Stimulated activated CD8-positive, alpha-beta memory T cell treated with anti-CD3 and anti-CD28 coated beads, Interleukin-15, amount 100 ng/mL, for 1 hour (primary cell): Measurements from ENCODE around the gene USP34.
"Not testable (repeated sequence)": the region's sequence is repeated elsewhere in the genome, so short reads cannot be mapped to it uniquely, and the experiment has no call there.

ENCODE experiments used
- DNase-seq: peaks from one replicate; pipeline ENCODE4 v3.0.0-alpha.2; 2020; ENCODE audit warnings: low read depth

Gene USP34, protein sequence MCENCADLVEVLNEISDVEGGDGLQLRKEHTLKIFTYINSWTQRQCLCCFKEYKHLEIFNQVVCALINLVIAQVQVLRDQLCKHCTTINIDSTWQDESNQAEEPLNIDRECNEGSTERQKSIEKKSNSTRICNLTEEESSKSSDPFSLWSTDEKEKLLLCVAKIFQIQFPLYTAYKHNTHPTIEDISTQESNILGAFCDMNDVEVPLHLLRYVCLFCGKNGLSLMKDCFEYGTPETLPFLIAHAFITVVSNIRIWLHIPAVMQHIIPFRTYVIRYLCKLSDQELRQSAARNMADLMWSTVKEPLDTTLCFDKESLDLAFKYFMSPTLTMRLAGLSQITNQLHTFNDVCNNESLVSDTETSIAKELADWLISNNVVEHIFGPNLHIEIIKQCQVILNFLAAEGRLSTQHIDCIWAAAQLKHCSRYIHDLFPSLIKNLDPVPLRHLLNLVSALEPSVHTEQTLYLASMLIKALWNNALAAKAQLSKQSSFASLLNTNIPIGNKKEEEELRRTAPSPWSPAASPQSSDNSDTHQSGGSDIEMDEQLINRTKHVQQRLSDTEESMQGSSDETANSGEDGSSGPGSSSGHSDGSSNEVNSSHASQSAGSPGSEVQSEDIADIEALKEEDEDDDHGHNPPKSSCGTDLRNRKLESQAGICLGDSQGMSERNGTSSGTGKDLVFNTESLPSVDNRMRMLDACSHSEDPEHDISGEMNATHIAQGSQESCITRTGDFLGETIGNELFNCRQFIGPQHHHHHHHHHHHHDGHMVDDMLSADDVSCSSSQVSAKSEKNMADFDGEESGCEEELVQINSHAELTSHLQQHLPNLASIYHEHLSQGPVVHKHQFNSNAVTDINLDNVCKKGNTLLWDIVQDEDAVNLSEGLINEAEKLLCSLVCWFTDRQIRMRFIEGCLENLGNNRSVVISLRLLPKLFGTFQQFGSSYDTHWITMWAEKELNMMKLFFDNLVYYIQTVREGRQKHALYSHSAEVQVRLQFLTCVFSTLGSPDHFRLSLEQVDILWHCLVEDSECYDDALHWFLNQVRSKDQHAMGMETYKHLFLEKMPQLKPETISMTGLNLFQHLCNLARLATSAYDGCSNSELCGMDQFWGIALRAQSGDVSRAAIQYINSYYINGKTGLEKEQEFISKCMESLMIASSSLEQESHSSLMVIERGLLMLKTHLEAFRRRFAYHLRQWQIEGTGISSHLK (N-terminal part only)

DNA sequence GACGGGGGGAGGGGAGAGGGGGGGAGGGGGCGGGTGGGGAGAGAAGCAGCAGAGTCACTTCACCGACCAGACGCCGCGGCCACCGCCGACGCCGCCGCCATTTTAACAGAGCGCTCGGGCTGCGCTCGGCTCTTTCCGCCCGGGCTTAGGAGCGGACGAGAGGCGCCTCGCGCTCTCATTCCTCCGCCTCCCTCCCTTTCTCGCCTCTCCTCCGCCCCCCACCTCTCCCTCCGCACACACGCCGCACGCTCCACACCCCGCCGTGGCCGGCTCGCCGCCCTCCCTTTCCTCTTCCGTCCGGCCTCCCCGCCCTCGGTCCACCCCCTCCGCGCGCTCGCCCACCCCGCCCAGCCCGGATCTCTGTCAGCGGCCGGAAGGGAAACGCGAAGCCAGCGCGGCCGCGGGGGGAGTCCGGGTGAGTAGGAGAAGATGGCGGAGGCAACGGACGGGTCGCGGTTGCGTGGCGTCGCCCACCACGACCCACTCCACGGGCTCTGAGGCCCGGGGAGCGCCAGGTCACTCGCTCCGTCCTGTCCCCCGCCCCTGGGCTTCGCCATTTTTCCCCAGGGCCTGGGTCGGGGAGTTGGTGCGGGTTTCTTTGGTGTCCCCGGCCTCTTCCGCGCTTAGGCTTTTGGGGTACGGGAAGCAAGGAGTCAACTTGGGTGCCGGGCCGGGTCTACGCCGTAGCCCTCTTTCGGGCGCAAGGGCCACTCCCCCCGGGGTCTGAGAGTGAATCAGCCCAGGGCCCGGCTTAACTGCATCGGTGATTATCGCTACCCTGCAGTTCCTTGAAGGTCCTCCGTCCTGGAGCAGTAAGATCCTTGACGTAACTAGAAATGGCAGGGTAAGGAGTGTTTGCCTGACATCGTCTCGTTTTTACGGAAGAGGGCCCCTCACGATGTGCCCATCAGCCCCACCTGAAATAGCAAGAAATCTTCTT lies at the start of gene USP34:
TSS of gene USP34 (minus strand) at position 123 of the 940 bp plus-strand sequence. CDS start 395 bp downstream, outside the sequence.
- DNase-seq = peak; percentile 81

DNA sequence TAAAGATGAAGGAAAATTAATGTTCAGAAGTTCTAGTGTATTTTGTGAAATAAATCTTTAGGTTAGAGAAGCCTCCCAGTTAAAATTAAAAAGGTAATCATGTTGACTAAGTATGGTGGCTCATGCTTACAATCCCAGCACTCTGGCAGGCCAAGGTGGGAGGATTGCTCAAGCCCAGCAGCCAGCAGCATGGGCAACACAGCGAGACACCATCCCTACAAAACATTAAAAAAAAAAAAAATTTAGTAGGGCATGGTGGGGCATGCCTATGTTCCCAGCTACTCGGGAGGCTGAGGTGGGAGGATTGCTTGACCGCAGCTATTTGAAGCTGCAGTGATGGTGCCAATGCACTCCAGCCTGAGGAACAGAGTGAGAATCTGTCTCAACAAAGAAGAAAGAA lies 49.4 kb upstream of the USP34 start:
- no peak for DNase-seq

DNA sequence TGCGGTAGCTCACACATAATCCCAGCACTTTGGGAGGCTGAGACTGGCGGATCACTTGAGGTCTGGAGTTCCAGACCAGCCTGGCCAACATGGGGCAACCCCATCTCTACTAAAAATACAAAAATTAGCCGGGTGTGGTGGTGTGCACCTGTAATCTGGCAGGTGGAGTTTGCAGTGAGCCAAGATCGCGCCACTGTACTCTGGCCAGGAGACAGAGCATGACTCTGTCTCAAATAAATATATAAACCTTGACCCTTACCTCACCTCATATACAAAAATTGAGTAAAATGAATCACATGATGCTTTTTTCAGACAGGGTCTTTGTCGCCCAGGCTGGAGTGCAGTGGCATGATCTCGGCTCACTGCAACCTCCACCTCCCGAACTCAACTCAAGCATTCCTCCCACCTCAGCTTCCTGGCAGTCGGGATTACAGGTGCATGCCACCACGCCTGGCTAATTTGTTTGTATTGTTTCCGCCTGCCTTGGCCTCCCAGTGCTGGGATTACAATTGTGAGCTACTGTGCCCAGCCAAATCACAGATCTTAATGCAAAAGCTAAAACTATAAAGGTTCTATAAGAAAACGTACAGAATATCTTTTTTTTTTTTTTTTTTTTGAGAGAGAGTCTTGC lies 42.0 kb upstream of the USP34 start:
- DNase-seq = no peak

DNA sequence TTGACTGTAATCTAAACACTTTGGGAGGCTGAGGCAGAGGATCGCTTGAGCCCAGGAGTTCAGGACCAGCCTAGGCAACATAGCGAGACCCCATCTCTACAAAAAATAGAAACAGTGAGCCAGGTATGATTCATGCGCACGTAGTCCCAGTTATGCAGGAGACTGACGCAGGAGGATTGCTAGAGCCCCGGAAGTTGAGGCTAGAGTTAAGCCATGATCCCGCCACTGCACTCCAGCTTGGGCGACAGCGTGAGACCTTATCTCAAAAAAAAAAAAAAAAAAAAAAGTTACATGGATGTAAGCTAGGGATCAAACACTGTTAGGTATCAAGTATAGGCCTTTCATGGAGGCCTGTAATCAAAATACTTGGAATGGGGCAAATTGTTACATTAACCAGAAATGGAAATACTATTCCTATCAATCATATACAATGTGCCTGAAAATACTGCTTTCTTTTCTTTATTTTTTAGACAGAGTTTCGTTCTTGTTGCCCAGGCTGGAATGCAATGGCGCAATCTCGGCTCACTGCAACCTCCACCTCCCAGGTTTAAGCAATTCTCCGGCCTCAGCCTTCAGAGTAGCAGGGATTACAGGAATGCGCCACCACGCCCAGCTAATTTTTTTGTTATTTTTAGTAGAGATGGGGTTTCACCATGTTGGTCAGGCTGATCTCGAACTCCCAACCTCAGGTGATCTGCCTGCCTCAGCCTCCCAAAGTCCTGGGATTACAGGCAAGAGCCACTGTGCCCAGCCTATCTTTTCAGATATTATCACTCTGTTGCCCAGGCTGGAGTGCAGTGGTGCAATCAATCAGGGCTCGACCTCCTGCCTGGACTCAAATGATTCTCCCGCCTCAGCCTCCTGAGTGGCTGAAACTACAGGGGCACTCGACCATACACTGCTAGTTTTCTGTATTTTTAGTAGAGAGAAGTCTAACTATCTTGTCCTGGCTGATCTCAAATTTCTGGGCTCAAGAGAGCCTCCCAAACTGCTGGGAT lies 40.1 kb upstream of the USP34 start:
- DNase-seq = no peak

DNA sequence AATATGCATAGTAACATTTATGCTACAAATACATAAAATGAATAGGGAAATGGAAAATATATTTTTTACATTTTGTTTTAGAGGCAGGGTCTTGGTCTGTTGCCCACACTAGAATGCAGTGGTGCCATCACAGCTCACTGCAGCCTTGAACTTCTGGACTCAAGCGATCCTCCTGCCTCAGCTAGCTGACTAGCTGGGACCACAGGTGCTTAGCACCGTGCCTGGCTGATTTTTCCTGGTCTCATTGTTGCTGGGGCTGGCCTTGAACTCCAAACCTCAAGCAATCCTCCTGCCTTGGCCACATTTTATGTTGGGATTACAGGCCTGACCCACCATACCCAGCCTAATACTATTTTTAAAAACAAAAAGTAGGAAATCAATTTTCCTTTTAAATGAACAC lies 34.1 kb upstream of the USP34 start:
- DNase-seq = no peak

DNA sequence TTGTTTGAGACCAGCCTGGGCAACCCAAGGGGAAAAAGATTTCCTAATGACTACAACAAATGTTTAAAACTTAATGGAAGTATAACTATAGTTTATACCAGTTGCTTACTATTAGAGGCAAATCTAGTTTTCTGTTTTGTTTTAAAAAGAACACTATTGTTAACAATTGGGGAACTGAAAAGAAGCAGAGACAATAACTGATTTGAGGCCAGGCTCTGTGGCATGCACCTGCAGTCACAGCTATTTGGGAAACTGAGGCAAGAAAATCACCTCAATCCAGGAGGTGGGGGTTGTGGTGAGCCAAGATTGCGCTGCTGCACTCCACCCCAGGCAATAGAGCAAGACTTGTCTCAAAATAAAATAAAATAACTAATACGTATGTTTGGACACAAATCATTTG lies 28.2 kb upstream of the USP34 start:
- no peak for DNase-seq

DNA sequence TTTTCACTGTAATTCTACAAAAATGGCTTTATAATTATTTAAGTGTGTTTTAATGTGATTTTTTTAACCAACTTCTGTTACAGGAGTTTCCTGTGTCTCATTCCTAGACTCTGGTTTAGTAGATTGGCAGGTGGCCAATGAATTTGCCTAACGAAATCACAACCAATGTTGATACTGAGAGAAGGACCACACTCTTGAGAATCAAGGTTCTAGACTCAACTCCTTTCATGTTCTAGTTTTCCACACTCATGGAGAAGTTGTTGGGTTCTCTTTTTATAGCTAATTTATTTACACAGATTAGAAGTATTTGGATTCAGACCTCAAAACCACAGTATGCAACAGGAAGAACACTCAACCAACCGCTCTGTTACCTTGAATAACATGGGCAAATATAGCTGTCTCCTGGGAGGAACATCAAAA lies 22.6 kb upstream of the USP34 start:
- DNase-seq = no peak

DNA sequence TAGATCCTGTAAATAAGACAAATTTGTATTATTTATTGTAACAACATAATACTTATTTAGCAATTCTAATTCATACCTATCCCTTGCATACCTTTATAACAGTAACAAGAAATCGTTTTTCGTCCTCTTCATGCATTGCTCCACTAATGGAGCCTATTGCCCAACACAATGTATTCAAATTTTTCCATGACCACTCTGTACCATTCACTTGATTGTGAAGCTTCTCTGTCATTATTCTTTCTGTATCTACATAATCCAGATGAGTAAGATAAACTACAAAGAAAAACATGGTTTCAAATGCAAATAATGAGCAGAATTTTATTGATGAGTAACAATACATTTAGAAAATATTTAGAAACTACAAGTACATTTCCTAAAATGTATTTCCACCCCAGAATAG lies 21.6 kb upstream of the USP34 start:
- DNase-seq = no peak

DNA sequence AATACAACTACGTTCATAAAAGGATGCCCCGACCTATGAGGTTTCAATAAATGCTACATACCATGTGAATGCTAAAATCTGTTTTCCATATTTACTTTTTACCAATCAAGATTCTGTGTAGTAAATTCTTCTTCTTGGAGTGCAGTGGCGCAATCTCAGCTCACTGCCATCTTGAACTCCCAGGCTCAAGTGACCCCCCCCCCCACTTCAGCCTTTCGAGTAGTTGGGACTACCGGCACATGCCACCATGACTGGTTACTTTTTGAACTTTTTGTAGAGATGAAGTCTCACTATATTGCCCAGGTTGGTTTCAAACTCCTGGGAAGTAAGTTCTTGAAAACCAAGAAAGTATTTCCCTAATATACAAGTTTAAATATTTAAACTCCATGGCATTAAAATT lies 14.4 kb upstream of the USP34 start:
- DNase-seq = no peak

DNA sequence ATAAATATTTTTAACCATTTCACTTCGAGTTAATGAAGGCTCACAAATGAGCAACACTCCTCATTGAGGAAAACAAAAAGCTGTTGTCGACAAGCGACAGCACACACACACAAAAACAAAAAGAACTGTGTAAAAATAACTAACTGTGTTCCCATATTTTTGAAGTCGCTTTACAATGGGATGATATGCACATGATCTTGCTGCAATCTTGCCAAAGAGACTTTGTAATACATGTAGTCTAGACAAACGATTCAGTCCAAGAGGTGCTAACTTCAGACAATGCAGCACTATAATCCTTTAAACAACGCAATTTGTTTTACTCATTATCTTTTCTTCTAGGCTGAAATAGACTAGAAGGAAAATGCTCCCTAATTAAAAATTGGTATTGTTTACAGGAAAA lies 7.2 kb upstream of the USP34 start:
- no peak for DNase-seq

DNA sequence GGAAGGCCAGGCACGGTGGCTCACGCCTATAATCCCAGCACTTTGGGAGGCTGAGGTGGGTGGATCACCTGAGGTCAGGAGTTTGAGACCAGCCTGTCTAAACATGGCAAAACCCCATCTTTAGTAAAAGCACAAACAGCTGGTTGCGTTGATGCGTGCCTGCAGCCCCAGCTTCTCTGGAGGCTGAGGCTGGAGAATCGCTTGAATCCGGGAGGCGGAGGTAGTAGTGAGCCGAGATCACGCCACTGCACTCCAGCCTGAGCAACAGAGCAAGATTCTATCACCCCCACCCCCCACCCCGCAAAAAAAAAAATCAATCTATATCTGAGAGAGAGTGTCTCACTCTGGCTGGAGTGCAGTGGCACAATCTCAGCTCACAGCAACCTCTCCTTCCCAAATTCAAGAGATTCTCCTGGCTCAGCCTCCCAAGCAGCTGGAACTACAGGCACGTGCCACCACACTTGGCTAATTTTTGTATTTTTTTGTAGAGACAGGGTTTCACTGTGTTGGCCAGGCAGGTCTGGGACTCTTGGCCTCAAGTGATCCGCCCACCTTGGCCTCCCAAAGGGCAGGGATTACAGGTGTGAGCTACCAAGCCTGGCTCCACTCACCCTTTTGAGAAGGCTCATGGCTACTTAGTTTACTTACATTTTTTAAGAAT lies 6.2 kb upstream of the USP34 start:
- DNase-seq = not testable (repeated sequence)

DNA sequence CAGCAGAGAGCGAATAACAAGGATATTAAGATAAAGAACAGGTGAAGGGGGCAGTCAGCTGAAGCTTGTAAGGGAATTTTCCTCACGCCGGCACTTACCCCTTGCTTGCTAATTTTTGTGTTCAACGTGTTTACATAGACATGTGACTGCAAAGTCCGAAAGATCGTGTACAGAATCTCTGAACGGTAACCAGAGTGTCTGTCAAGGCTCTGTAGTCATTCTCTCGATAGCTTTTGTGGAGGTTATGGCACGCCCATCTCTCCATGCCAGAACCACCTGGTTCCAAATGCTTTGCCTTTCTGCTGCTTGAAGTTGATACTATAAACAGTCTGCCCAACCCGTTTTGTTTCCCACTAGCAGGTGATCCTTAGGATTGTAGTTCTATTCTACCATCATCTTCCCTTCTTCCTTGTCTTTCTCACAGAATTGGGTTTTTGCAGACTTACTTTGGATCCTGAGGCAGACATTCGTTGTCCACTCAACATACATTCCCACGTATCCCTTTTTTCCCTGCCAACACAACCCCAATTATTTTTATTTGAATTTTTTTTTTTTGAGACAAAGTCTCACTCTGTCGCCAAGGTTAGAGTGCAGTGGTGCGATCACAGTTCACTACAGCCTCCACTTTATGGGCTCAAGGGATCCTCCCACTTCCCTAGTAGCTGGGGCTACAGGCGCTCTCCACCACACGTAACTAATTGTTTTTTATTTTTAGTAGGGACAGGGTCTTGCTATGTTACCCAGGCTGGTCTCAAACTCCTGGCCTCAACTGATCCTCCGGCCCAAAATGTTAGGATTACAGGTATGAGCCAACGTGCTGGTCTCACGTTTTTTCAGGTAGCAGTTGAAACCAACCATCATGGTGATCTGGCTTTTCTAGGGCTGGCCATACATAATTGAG lies 1.3 kb upstream of the USP34 start:
- DNase-seq = no peak

DNA sequence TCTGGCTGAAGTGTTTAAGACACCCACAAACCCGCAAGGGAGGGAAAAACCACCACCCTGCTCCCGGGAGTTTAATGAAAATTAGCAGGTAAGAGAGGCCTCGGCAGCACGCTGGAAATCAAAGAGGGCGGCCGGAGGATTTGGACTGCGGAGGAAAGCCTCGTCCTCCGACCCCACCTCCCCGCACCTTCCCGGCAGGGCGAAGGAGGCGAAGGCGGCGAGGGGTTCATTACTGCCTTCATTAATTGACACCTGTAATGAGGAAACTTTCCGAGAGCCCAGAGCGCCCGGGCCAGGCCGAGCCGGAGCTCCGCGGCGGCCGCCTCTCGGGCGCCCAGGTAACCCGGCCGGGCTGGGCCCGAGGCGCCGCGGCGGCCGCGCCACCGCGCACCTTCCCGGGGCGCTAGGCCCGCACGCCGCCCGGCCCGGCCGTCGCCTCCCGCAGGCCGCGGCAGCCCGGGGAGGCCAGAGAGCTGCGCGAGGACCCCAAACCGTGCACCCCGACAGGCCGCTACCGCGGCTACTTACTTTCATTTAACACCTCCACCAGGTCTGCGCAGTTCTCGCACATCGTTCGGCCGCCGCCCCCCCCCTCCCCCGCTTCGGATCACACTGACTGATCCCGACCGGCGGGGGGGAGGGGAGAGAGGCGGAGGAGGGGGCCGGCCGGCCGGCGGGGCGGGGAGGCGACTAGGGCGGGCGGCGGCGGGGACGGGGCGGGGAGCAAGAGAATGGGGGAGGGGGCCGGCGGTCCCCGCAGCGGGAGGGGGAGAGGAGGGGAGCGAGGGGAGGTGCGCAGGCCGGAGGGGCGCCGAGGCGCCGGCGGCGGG lies 550 bp downstream of the USP34 start:
- peak; percentile 58 for DNase-seq

DNA sequence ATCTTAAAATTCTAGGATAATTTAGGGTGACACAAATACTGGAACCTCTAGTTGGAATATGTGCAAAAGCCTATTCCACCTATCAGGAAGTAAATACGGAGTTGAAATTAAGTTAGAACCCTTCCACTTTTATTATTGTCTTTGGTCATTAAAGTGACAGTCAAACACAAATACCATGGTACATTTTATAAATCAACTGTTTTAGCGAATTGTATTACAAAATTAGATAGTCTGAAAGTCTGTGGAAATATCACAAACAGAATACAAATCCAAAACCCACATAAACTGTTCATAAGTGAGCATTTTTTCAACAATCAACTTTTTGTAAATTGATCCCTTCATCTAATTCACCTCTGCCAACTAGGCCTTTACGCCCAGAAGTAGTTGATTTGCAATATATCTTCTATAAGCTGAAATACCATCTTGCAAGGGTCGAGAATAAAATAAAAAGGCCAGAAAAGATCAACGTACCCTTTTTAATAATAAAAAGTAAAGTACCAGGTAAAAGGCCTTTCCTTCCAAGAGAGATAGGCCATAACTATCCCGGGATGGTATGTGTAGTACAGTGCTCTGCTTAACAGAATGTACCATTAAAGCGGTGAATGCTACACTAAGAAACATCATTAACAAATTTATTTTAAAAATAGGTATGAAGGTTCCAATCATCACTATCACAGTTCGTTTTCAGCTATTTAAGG lies 1.3 kb downstream of the USP34 start:
- DNase-seq = no peak

DNA sequence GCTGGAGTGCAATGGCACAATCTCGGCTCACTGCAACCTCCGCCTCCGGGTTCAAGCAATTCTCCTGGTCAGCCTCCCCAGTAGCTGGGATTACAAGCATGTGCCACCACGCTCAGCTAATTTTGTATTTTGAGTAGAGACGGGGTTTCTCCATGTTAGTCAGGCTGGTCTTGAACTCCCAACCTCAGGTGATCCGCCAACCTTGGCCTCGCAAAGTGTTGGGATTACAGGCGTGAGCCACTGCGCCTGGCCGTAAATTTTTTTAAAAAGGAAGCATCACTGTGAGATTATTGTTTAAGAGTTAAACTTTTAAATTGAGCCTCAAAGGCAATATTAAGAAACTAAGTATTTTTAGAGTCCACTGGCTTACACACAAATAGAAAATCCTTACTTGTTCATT lies 2.7 kb downstream of the USP34 start:
- DNase-seq = not testable (repeated sequence)

DNA sequence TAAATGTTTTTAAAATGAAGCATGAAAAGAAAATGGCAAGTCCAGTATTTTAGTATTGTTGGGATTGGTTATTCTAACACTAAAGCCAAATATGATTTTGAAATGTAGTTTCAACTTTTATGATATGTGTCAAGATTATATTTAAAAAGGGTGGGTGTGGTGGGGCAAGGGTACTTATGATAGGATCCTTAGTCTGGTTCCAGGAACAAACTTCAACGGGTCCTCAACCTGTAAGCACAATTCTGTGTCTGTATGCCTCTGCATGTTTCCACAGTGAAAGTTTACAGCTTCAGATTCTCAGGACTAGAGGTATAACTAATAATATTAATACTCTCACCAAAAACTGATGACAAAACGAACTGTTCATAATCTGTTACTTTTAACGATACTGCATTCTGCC lies 5.8 kb downstream of the USP34 start:
- DNase-seq = no peak
